Measurements from ENCODE around the gene ELOVL6. TPM values are rescaled to one million over a fixed set of nuclear protein-coding genes. Genes with fewer than 3 reads are reported as not detected.
A peak's percentile ranks its signal among the peaks of the same experiment; 100 is the strongest.

Gene ELOVL6
- total RNA-seq, 2 donors from 2014 or later: 43.7 to 66.3 TPM

DNA sequence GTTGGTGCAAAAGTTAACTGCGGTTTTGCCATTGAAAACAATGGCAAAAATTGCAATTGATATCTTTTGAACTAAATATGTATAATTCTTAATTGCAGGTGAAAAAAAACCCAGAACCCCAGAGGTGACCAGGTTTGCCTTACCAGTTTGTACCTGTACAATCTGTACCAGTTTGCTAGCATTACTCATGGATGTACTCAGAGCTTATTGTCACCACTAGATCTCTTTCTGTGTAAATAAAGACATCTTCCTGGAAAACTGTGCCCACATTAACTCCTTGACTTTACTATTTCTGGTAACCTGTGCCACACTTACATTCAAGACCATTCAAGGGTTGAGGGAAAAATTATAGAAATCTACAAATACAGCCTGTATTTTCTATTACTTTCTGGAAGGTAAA is 139.7 kb downstream of the ELOVL6 start:
- no peaks in the 10 kb centered on the region for H3K36me3 ChIP-seq
- peak overlapping the region; percentile 49 for H3K27ac ChIP-seq
- intact Hi-C loops (cut with DNase I): no loop called here
- no peaks in the 10 kb centered on the region for H3K27me3 ChIP-seq
- no peak for DNase-seq
- TF ChIP-seq, protein P1, sequence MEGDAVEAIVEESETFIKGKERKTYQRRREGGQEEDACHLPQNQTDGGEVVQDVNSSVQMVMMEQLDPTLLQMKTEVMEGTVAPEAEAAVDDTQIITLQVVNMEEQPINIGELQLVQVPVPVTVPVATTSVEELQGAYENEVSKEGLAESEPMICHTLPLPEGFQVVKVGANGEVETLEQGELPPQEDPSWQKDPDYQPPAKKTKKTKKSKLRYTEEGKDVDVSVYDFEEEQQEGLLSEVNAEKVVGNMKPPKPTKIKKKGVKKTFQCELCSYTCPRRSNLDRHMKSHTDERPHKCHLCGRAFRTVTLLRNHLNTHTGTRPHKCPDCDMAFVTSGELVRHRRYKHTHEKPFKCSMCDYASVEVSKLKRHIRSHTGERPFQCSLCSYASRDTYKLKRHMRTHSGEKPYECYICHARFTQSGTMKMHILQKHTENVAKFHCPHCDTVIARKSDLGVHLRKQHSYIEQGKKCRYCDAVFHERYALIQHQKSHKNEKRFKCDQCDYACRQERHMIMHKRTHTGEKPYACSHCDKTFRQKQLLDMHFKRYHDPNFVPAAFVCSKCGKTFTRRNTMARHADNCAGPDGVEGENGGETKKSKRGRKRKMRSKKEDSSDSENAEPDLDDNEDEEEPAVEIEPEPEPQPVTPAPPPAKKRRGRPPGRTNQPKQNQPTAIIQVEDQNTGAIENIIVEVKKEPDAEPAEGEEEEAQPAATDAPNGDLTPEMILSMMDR (IDR thresholded peaks at IDR 0.05): no peak
- H3K4me3 ChIP-seq: no peak overlapping the region
- H3K9me3 ChIP-seq: no peaks in the 10 kb centered on the region
- no peak overlapping the region for H3K9ac ChIP-seq (ENCODE audit: low read depth in 2 of 2, low read length in 2 of 2)
- no peaks in the 10 kb centered on the region for H3K4me1 ChIP-seq

DNA sequence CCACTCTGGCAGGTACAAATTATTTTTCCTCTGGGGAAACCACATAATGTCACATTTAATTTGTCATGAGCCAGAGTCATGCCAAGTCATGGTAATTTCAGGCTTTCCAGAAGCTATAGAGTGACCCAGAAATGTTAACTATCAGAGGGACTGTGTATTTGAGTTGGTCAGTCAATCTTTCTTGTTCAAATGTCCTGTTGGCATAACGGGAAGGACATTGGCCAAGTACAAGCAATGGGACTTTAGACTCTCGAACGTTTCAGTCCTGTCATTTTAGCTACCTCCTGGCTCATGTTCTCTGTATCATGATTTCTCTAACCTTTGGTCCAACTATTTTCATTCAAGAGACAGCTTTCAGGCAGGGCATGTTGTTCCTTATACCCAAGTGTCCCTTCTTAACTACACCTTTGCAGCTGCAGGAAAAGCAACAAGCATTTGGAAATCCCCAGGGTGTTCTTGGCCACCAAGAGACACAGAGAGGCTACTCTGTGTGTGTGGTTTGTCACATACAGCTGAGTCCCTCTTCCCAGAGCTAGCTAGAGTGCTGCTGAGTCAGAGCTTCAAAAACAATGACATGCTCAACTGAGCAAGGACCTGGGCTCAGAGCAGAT is 143.2 kb downstream of the ELOVL6 start:
- Histone ChIP-seq H3K27me3 (no peaks in the 10 kb centered on the region), H3K4me1 (no peaks in the 10 kb centered on the region), H3K9me3 (no peaks in the 10 kb centered on the region), H3K36me3 (no peaks in the 10 kb centered on the region), H3K4me3 (no peak overlapping the region), H3K27ac (peak overlapping the region; percentile 20), H3K9ac (ENCODE audit: low read depth in 2 of 2, low read length in 2 of 2) (no peak overlapping the region)
- no peak for DNase-seq
- TF ChIP-seq, protein P1 (IDR thresholded peaks at IDR 0.05): no peak
- intact Hi-C loops (cut with DNase I): no loop called here

DNA sequence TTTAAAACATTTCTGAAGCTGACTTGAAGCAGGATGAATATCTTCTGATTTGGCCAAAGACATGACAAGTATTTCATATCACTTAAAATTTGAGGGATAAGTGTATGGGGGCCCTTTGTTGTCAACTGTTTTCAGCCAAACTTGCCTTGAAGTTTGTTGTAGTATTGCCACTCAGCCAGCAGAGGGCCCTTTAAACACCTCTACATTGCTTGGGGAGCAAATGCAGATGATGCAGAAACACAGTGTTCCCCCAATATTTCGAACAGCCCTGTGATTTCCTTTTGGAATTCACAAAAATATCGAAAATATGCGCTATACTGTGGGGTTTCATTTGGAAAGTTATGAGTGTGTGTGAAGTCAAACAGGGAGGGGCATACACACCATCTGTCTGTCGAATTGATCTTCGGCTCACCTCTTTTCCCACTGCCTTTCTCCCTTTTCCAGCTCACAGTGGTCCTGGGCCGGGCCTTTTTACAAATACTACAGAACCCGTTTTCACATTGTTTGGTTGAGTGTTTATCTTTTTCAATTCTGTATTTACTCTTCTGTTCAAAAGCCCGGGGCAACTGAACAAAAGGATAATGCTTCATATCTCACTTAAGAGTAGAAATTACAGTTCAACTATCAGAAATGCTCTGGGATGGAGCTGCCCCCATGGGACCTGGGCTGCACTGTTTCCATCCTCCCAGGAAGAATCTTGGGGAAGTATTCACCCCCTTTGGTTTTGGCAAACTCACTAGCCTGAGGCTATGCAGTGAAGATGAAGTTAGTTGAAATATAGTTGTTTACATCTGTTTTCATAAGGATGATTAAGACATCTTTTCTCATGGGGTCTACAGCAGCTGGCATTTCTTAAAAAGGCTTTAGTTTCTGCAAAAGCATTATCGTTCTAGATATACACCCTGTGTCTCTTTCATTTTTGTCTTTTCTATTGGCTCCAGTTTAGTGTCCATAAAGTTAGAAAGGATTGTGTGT is 148.2 kb downstream of the ELOVL6 start:
- Histone ChIP-seq H3K9me3 (no peaks in the 10 kb centered on the region), H3K4me1 (no peaks in the 10 kb centered on the region), H3K27me3 (no peaks in the 10 kb centered on the region), H3K4me3 (no peak overlapping the region), H3K27ac (no peak overlapping the region), H3K9ac (ENCODE audit: low read depth in 2 of 2, low read length in 2 of 2) (no peak overlapping the region), H3K36me3 (no peaks in the 10 kb centered on the region)
- DNase-seq: peak; percentile 58
- intact Hi-C loops (cut with DNase I): loop anchor here (5.0 kb wide), 1 partner anchor 157 kb away; no protein-coding TSS in a partner anchor
- TF ChIP-seq, protein P1 (IDR thresholded peaks at IDR 0.05): peak; percentile 70

DNA sequence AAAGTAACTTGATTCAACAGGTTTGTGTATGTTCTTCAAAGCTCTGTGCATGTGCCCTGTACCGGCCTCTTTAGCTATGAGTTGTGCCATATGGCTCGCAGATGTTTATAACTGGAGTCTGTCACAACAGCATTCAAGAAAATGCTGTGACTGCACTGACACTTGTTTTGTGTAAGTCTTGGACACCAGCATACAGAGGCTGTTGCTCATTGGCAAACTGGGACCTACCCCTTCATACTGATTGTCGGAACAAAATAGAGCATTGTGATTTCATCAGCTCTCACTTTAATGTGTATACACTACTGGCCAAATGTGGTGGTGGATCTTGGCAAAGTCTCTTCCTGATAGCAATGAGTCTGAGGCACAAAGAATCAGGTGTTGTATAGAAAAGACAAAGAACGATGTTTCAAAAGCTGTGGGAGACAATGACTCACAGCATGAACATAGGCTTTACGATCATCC is 151.8 kb downstream of the ELOVL6 start:
- no peak overlapping the region for H3K27ac ChIP-seq
- no peaks in the 10 kb centered on the region for H3K4me1 ChIP-seq
- H3K9ac ChIP-seq (ENCODE audit: low read depth in 2 of 2, low read length in 2 of 2): no peak overlapping the region
- H3K27me3 ChIP-seq: no peaks in the 10 kb centered on the region
- H3K36me3 ChIP-seq: no peaks in the 10 kb centered on the region
- TF ChIP-seq, protein P1 (IDR thresholded peaks at IDR 0.05): no peak
- no peak overlapping the region for H3K4me3 ChIP-seq
- intact Hi-C loops (cut with DNase I): no loop called here
- H3K9me3 ChIP-seq: no peaks in the 10 kb centered on the region
- DNase-seq: no peak

DNA sequence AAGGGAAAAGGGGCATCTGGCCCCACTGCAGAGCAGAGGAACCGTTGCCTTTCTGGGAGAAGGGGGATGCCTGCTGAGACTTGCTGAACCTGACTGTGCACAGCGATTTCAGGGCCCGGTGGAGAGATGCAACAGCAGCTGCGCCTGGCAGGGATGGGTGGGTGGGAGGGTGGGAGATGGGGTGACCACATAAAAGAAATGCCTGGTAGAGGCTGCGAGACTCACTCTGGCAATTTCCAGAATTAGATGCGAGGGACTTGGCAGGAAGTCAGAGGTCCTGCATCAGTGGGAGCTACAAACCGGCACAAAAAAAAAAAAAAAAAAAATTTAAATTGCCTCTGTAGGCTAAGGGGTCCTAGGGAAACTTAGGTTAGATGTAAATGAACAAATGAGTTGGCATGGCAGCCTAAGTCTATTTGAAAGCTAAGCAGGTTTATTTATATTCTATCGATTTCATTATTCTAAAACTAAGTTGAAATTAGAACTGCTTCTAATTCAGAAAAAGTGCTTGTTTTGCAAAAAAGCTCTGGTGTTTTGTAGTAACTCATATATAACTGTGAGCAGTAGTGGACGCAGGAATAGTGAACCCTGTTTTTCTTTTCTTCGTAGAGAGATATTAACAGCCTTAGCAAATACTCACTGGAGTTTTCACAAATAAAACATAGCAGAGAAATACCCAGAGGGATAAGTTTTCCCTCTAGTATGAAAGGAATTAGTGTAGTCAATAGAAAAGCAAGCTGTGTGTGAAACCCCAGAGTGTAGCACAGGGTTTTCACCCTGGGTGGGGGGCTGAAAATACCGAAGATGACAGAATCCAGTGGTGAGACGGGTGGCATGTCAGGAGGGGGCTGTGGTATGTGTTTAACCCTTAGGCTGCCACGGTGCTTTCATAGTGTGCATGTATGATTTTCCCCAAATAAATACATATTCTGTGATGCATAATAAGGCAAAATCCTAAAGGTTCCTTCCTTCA is 155.6 kb downstream of the ELOVL6 start:
- H3K36me3 ChIP-seq: no peaks in the 10 kb centered on the region

More for the DNA sequence above, 155.6 kb downstream of the ELOVL6 start:
- TF ChIP-seq, protein P1 (IDR thresholded peaks at IDR 0.05): no peak
- Histone ChIP-seq H3K4me3 (no peak overlapping the region), H3K9me3 (no peaks in the 10 kb centered on the region), H3K27me3 (no peaks in the 10 kb centered on the region), H3K4me1 (no peaks in the 10 kb centered on the region), H3K27ac (no peak overlapping the region), H3K9ac (ENCODE audit: low read depth in 2 of 2, low read length in 2 of 2) (no peak overlapping the region)
- intact Hi-C loops (cut with DNase I): no loop called here
- no peak for DNase-seq
